ENCODE results near the gene TCF3. TPM values are rescaled to one million over a fixed set of nuclear protein-coding genes. Genes with fewer than 3 reads are reported as not detected.

Gene TCF3
- total RNA-seq, 5 donors from 2014 or later (not counting 1 experiment from before 2014, with no cell fraction given) = 63.3 to 107 (median 94.6) TPM

DNA sequence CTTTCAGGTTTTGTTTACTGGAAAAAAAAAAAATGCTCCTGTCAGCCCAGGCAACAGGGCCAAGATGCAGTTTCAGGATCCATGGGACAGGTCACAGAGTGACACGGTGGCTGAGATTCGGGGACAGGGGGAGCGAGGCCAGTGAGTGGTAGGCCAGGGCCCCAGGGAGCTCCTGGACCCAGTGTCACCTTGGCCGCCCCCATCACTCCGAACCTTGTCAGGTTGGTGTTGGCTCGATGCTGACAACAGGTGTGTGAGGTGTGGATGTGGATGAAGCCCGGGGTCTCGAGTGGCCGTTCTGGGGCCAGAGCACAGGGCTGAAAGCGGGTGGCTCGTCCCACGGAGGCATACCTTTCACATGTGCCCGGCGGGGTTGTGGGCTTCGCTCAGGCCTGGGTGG is 41.1 kb downstream of the TCF3 start:
- peaks cover 17 to 34% (median 27%) of the 10 kb centered on the region in 3 donors for H3K4me1 Mint-ChIP-seq
- Histone ChIP-seq H3K4me1 (ENCODE audit: control insufficient read depth in 1 of 2, extremely low read depth in 1 of 2, insufficient read depth in 2 of 2, low read length in 2 of 2) (peaks cover 12 to 49% of the 10 kb centered on the region in 2 experiments), H3K27ac (ENCODE audit: low read length) (no peak overlapping the region), H3K36me3 (ENCODE audit: control insufficient read depth in 2 of 2, extremely low read depth in 1 of 2, insufficient read depth in 1 of 2, low read length in 1 of 2) (peaks cover 31 to 39% of the 10 kb centered on the region in 2 donors), H3K4me3 (ENCODE audit: control insufficient read depth in 1 of 2, extremely low read depth in 1 of 2, low read length in 1 of 2) (no peak overlapping the region), H3K27me3 (replicated peaks in 1 of 2; ENCODE audit: control insufficient read depth in 2 of 2, extremely low read depth in 1 of 2, insufficient read depth in 2 of 2, low read length in 1 of 2) (no peaks in the 10 kb centered on the region), H3K9me3 (no peaks in the 10 kb centered on the region)
- H3K27ac Mint-ChIP-seq = peak overlapping the region; percentile 11 to 39
- no peak for ATAC-seq (replicated peaks in 1 of 4)
- WGBS (ENCODE audit: insufficient coverage) = 94% methylated on average over 7 of the region's 15 CpGs
- CTCF ChIA-PET = no interaction called here
- no peak overlapping the region for H3K4me3 Mint-ChIP-seq
- POLR2A ChIA-PET = interaction anchor here in 1 of 2 donors (0.6 kb wide), 1 partner anchor 15 kb away, joined by 3 read pairs; no protein-coding TSS in a partner anchor
- DNase-seq = no peak
- peaks cover 21% of the 10 kb centered on the region for H3K36me3 Mint-ChIP-seq
- H3K9me3 Mint-ChIP-seq = no peaks in the 10 kb centered on the region
- H3K27me3 Mint-ChIP-seq = no peaks in the 10 kb centered on the region

DNA sequence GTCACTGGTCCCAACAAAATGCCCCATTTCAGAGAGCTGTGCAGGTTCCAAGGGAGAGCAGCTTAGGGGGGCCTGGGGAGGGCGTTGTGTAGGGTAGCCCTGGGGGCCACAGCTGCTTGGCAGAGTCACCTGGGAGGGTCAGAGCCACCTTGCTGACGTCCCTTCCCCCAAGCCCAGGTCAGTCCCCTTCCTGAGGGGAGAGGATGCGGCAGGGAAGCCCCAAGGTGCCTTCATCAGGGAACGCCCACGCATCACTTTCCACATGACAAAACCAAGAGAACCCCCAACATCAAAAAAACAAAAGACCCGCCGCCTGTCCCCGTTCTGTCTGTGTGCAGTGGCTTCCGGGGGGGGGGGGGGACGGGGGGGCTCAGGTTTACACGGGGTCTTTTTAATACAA is 41.8 kb downstream of the TCF3 start:
- Histone ChIP-seq H3K4me3 (ENCODE audit: control insufficient read depth in 1 of 2, extremely low read depth in 1 of 2, low read length in 1 of 2) (no peak overlapping the region), H3K27me3 (replicated peaks in 1 of 2; ENCODE audit: control insufficient read depth in 2 of 2, extremely low read depth in 1 of 2, insufficient read depth in 2 of 2, low read length in 1 of 2) (no peaks in the 10 kb centered on the region), H3K27ac (ENCODE audit: low read length) (no peak overlapping the region), H3K4me1 (ENCODE audit: control insufficient read depth in 1 of 2, extremely low read depth in 1 of 2, insufficient read depth in 2 of 2, low read length in 2 of 2) (peaks cover 17 to 57% of the 10 kb centered on the region in 2 experiments), H3K36me3 (ENCODE audit: control insufficient read depth in 2 of 2, extremely low read depth in 1 of 2, insufficient read depth in 1 of 2, low read length in 1 of 2) (peaks cover 28 to 35% of the 10 kb centered on the region in 2 donors), H3K9me3 (no peaks in the 10 kb centered on the region)
- H3K27me3 Mint-ChIP-seq = no peaks in the 10 kb centered on the region
- H3K4me1 Mint-ChIP-seq = peaks cover 23 to 41% (median 32%) of the 10 kb centered on the region in 3 donors
- ChIA-PET POLR2A (interaction anchor here in 1 of 2 donors (0.6 kb wide), 1 partner anchor 336 kb away, joined by 3 read pairs; no protein-coding TSS in a partner anchor), CTCF (no interaction called here)
- peak overlapping the region in 1 of 2 donors; percentile 23 for H3K27ac Mint-ChIP-seq
- no peaks in the 10 kb centered on the region for H3K9me3 Mint-ChIP-seq
- H3K36me3 Mint-ChIP-seq = peaks cover 17% of the 10 kb centered on the region
- DNase-seq (peak in 9 of 35 experiments; percentile 6 to 54 (median 20)), ATAC-seq (replicated peaks in 1 of 4) (no peak)
- 86% methylated on average over 1 of the region's 11 CpGs for WGBS (ENCODE audit: insufficient coverage)
- no peak overlapping the region for H3K4me3 Mint-ChIP-seq

DNA sequence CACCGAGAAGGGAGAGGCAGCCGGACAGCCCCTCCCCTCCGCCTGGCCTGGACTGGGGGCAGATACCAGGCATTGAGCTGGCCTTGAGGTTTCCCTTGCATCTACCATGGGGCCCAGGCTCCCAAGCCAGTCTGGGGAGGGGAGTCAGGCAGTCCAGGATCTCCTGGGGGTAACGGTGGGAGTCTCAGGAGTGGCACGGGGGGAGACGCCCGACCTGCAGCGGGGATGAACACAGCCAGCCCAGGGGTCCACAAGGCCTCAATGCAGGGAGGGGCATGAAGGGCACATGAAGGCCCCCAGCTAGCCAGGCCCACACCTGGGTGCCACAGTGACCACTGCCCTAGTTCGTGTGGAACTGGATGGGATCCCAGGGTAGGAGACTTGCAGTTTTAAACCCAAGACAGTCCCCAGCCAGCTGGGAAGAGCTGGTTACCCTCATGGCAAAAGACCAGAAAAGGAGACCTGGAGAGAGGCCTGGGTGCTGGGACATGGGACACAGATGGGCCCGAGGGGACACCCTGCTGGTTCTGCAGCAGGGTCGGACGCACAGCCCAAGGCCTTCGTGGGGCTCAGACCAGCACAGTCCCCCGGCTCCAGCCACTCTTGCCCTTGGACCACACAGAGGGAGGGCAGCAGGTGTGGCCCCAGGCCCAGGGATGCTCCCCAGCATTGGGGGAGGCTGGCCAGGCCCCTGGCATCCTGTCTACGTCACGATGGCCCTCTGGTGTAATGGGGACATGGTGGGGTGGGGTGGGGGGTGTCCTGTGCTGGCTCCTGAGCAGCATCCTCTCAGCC is 42.5 kb downstream of the TCF3 start:
- peak overlapping the region in 1 of 3 donors; percentile 77 for H3K4me3 Mint-ChIP-seq
- H3K36me3 Mint-ChIP-seq = peaks cover 13% of the 10 kb centered on the region
- Histone ChIP-seq H3K4me1 (ENCODE audit: control insufficient read depth in 1 of 2, extremely low read depth in 1 of 2, insufficient read depth in 2 of 2, low read length in 2 of 2) (peaks cover 17 to 60% of the 10 kb centered on the region in 2 experiments), H3K9me3 (no peaks in the 10 kb centered on the region), H3K27me3 (replicated peaks in 1 of 2; ENCODE audit: control insufficient read depth in 2 of 2, extremely low read depth in 1 of 2, insufficient read depth in 2 of 2, low read length in 1 of 2) (no peaks in the 10 kb centered on the region), H3K36me3 (ENCODE audit: control insufficient read depth in 2 of 2, extremely low read depth in 1 of 2, insufficient read depth in 1 of 2, low read length in 1 of 2) (peaks cover 22 to 31% of the 10 kb centered on the region in 2 donors), H3K4me3 (ENCODE audit: control insufficient read depth in 1 of 2, extremely low read depth in 1 of 2, low read length in 1 of 2) (peak overlapping the region in 1 of 2 donors; percentile 58), H3K27ac (ENCODE audit: low read length) (peak overlapping the region; percentile 77)
- 96% methylated on average over 11 of the region's 16 CpGs for WGBS (ENCODE audit: insufficient coverage)
- H3K9me3 Mint-ChIP-seq = no peaks in the 10 kb centered on the region
- H3K4me1 Mint-ChIP-seq = peaks cover 26 to 43% (median 34%) of the 10 kb centered on the region in 3 donors
- H3K27me3 Mint-ChIP-seq = no peaks in the 10 kb centered on the region
- ChIA-PET POLR2A (no interaction called here), CTCF (no interaction called here)
- DNase-seq (no peak), ATAC-seq (replicated peaks in 1 of 4) (no peak)
- peak overlapping the region; percentile 79 to 93 for H3K27ac Mint-ChIP-seq

DNA sequence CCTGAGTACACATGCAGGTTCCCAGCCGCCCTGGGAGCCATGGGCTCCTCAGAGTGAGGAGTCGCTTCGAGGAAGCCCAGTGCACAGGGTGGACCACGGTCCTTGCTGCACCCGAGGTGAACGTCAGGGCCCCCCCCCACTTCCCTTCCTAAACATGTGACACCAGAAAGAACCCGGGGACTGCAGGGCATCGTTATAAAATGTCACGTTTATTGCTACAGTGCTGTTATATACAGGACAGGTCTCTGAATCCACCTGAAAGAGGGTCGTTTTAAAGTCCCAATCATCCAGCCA is 43.4 kb downstream of the TCF3 start:
- POLR2A ChIA-PET = interaction anchor here in 1 of 2 donors (0.7 kb wide), 1 partner anchor 380 kb away, joined by 3 read pairs; no protein-coding TSS in a partner anchor
- peak overlapping the region; percentile 49 to 93 for H3K27ac Mint-ChIP-seq
- Histone ChIP-seq H3K9me3 (no peaks in the 10 kb centered on the region), H3K4me3 (ENCODE audit: control insufficient read depth in 1 of 2, extremely low read depth in 1 of 2, low read length in 1 of 2) (peak overlapping the region; percentile 56 to 58), H3K27ac (ENCODE audit: low read length) (peak overlapping the region; percentile 77), H3K27me3 (replicated peaks in 1 of 2; ENCODE audit: control insufficient read depth in 2 of 2, extremely low read depth in 1 of 2, insufficient read depth in 2 of 2, low read length in 1 of 2) (no peaks in the 10 kb centered on the region), H3K4me1 (ENCODE audit: control insufficient read depth in 1 of 2, extremely low read depth in 1 of 2, insufficient read depth in 2 of 2, low read length in 2 of 2) (peaks cover 19 to 68% of the 10 kb centered on the region in 2 experiments), H3K36me3 (ENCODE audit: control insufficient read depth in 2 of 2, extremely low read depth in 1 of 2, insufficient read depth in 1 of 2, low read length in 1 of 2) (peaks cover 14 to 22% of the 10 kb centered on the region in 2 donors)
- 5% methylated on average over 4 of the region's 10 CpGs for WGBS (ENCODE audit: insufficient coverage)
- DNase-seq = peak in 14 of 35 experiments; percentile 9 to 57 (median 26)
- CTCF ChIA-PET = interaction anchor here (0.5 to 2.4 kb wide), 3 partner anchors 63 to 289 kb away, joined by 4 to 6 read pairs (median 5); no protein-coding TSS in a partner anchor
- peak overlapping the region; percentile 50 to 77 (median 76) for H3K4me3 Mint-ChIP-seq
- H3K27me3 Mint-ChIP-seq = no peaks in the 10 kb centered on the region
- H3K36me3 Mint-ChIP-seq = peaks cover 11% of the 10 kb centered on the region
- peak in 2 of 4 experiments; percentile 6 to 8 for ATAC-seq (replicated peaks in 1 of 4)
- peaks cover 31 to 47% (median 39%) of the 10 kb centered on the region in 3 donors for H3K4me1 Mint-ChIP-seq
- H3K9me3 Mint-ChIP-seq = no peaks in the 10 kb centered on the region

DNA sequence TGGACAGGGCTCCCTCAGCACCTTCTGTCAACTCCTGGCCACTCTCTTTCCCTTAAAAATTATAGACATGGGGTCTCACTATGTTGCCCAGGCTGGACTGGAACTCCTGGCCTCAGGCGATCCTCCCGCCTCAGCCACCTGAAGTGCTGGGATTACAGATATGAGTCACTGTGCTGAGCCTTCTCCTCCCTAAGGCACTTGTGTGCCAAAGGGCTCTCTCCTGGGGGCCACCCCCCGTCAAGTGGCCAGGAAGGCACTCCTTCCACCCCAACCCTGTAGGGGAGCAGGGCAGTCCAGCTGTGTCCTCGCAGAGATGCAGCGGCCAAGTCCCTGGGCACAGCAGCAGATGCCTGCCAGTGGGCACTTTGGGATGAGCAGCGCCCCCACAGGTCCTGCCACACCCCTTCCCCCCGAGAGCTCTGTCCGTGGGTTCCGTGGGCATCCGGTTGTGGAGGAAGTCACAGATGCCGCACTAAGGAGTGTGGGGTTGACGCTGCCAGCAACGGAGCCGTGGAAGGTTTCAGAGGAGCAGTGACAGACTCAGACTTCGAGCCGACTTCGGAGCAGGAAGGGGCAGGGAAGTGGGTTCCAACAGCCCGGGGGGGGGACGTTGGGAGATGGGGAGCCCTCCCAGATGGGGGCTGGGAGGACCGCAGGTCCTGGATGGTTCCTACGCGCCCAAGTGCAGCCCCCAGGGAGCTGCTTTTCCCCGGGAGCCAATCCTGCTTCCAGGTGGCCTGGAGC is 43.9 kb downstream of the TCF3 start:
- ChIA-PET CTCF (interaction anchor here (0.5 to 2.4 kb wide), 3 partner anchors 64 to 289 kb away, joined by 4 to 6 read pairs (median 5); no protein-coding TSS in a partner anchor), POLR2A (interaction anchor here in 1 of 2 donors (0.7 kb wide), 1 partner anchor 380 kb away, joined by 3 read pairs; no protein-coding TSS in a partner anchor)
- Mint-ChIP-seq H3K36me3 (peaks cover 11% of the 10 kb centered on the region), H3K4me1 (peaks cover 31 to 52% (median 45%) of the 10 kb centered on the region in 3 donors), H3K27me3 (no peaks in the 10 kb centered on the region), H3K27ac (peak overlapping the region; percentile 84 to 93), H3K9me3 (no peaks in the 10 kb centered on the region), H3K4me3 (peak overlapping the region; percentile 73 to 77 (median 76))
- peaks cover 19 to 73% of the 10 kb centered on the region in 2 experiments for H3K4me1 ChIP-seq (ENCODE audit: control insufficient read depth in 1 of 2, extremely low read depth in 1 of 2, insufficient read depth in 2 of 2, low read length in 2 of 2)
- peak overlapping the region; percentile 77 for H3K27ac ChIP-seq (ENCODE audit: low read length)
- DNase-seq = peak in 27 of 35 experiments; percentile 17 to 62 (median 28)
- WGBS (ENCODE audit: insufficient coverage) = 27% methylated on average over 19 of the region's 23 CpGs
- H3K4me3 ChIP-seq (ENCODE audit: control insufficient read depth in 1 of 2, extremely low read depth in 1 of 2, low read length in 1 of 2) = peak overlapping the region; percentile 56 to 58
- no peaks in the 10 kb centered on the region for H3K9me3 ChIP-seq
- H3K36me3 ChIP-seq (ENCODE audit: control insufficient read depth in 2 of 2, extremely low read depth in 1 of 2, insufficient read depth in 1 of 2, low read length in 1 of 2) = peaks cover 9 to 17% of the 10 kb centered on the region in 2 donors
- ATAC-seq (replicated peaks in 1 of 4) = peak in 2 of 4 experiments; percentile 13 to 14
- H3K27me3 ChIP-seq (replicated peaks in 1 of 2; ENCODE audit: control insufficient read depth in 2 of 2, extremely low read depth in 1 of 2, insufficient read depth in 2 of 2, low read length in 1 of 2) = no peaks in the 10 kb centered on the region
